Cardiac septum (tissue), 1 donor: ENCODE measurements around the gene ZNF672. TPM values are rescaled to one million over a fixed set of nuclear protein-coding genes. Genes with fewer than 3 reads are reported as not detected.

Source experiments
- DNase-seq: peaks from one replicate; pipeline ENCODE4 v3.0.0-alpha.2; 2020; ENCODE audit warnings: low spot score
- intact Hi-C: fragments of 100-400 bp; cut with DNase I; formaldehyde crosslinking; loops from one replicate; pipeline ENCODE4 v1.14.0; 2022
- total RNA-seq: library from RNA; stranded (reverse); fragmentation: NEBNext Ultra II Directional; extraction: Animal tissue kit (Norgen Biotek cat#: 25700); gene quantifications from one replicate; pipeline ENCODE4 v1.2.1, GENCODE V29; 2021
- donor health status: DM: no; HTN: no; CAD: no.

Gene ZNF672
- total RNA-seq, 1 donor from 2014 or later = 40.7 TPM

DNA sequence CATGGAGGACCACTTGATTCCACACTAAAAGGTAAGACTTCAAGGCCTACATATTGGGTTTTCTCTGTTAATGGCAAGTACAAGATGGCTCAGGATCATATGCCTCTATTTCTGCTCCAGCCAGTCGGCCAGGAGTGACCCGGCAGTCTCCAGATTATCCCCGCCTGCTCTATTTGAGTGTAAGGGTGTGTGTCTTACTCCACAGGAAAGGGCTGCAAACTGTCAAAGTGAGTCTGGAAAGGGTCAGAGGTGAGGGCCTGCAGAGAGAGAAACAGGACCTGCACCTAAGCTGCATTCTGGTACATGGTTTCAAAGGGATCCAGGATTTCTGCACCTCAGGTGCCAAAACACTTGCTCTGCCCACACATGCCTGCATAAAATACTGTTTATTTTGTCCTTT, 11.6 kb downstream of the ZNF672 start:
- no peak for DNase-seq
- intact Hi-C loops = no loop called here

DNA sequence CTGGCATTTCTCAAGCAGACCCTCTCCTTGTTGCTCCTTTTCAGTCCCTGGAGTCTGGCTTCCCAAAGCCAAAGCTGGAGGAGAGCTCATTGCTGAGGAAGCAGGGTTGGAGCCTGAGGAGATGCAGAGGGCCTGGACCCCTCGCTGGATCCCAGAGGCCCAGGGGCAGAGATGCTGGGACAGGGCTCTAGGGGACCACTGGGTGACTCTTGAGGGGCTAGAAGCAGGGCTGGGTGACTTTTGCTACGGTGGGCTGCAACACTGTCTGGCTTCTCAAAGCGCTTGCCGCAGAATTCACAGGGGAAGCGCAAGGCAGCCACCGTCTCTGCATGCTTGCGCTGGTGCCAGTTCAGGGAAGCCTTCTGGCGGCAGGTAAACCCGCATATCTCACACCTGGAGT, 12.1 kb downstream of the ZNF672 start:
- intact Hi-C loops = no loop called here
- DNase-seq = no peak

DNA sequence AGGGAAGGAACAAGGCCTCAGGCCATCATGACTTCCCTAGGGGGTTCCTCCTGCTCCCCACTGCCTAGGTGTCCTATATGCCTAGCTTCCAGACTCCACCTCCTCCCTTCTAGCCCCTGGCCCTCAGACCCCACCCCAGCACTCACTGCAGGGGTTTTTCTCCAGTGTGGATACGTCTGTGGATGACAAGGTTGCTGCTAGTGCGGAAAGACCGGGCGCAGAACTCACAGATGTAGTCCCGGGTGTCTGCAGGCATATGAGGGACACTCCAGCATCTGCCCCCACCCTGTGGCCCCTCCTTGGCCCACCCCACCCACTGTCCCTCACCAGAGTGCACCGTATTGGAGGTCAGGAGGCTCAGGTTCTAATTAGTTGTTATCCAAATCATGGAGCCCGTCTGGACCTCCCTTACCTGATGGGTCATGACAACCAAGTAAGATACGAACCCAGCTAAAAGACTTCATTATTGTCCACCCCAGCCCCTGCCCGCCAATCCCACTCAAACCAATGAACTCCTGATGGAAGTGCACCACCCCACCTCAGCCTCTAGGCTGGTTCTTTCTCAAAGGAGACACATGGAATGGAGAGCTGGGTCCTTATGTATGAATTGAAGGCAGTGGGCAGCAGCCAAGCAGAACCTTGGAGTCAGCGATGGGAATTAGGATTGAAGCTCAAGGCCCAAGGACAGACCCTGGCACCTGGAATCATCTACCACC, 12.7 kb downstream of the ZNF672 start:
- intact Hi-C loops = no loop called here
- no peak for DNase-seq

DNA sequence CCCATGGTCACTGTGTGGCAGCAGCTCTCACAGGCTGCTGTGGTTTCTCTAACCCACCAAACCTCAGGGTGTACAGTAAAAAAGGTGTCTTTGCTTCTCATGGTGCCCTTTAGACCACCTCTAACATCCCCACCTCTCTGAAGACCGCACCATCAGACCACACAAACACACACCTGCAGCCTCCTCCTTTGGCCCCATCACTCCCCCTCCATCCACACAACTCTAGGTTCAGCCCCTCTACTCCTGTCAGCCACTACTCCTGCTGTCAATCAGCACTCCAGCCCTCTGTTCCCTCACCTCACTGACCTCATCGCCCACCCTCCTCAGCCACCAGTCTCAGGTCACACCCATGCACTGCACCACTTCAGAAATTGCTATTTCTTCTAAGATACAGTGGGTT, 13.4 kb downstream of the ZNF672 start:
- no peak for DNase-seq
- intact Hi-C loops = no loop called here

DNA sequence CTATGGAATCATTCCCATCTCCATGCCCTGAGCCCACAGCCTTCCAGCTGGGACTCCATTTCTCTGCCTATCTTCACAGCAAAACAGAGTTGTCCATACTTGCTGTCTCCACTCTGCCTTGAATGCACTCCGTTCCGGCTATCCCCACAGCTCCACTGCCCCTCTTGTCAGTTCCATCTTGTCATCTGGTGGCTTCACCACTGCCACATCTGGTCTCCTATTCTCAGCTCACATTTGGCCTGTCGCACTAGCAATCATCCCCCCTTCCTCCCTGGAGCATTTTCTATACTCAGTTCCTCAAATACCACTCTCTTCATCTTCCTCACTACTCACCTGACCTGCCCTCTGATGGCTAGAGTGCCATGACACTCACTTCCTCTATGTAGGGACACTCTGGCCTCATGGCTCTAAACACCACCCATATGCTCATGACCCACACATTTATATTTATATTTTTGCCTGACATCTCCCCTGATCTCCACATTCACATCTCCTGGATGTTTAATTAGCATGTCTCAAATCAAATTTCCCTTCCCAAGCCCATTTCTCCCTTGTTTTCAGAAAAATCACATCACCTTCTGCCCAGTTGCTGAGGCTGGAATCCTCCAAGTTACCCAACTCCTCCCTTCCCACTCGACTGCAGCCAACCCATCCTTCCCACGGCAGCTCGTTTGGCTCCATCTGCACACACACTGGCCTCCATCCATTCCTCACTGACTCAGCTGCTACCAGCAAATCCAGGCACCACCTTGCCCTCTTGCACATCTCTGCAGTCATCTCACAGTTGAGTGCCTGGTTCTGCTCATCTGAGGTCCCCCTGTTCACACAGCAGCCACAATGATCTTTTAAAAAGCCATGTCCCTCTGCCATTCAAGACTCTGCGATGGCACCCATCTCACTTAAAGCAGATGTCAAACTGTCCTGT, 14.7 kb downstream of the ZNF672 start:
- intact Hi-C loops = no loop called here
- DNase-seq = no peak

DNA sequence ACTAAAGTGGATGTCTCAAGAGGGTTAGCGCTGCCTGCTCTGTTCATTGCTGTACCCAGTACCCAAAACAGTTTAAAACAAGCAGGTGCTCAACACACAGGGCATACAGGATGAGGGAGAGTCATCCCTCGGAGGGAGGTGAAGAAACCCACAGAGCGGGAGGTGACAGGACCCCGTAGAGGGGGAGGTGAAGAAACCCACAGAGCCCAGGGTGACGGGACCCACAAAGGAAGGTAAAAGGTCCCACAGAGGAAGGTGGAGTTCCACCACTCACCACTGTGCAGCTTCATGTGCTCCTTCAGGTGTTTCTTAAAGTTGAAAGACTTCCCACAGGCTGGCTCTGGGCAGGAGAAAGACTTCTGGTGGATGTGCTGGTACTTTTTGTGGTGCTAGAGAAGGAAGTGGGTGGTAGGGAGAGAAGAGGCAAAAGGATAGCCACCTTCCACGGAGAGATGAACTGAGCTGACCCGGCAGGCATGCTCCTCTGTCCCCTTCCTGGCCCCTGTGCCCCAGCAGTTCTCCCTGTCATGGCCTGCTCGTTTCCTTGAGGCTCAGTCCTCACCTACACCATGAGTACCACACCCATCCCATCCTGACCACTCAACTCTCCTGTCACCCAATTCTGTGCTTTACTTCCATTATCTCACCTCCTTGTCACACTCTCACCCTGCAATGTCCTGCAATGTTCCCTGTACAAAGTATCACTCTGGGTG, 15.8 kb downstream of the ZNF672 start:
- intact Hi-C loops = no loop called here
- no peak for DNase-seq

DNA sequence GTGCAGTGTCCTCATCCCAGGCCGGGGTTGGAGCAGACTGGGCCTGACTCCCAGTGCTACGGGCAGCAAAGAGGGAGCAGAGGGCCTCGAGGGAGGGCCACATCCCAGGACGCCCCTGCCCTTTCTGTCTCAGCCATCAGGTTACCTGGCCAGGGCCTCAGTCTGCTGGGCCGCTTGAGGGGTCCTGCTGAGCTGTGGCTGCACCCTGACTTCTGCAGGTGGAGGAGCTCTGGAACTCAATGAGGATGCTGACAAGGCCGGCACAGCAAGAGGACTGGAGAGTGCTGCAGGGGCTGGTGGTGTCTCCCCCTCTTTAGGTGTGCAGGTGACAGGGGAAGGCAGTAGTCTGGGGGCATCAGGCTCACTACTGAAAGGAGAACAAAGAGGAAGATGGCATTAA, 17.6 kb downstream of the ZNF672 start:
- intact Hi-C loops = no loop called here
- no peak for DNase-seq

DNA sequence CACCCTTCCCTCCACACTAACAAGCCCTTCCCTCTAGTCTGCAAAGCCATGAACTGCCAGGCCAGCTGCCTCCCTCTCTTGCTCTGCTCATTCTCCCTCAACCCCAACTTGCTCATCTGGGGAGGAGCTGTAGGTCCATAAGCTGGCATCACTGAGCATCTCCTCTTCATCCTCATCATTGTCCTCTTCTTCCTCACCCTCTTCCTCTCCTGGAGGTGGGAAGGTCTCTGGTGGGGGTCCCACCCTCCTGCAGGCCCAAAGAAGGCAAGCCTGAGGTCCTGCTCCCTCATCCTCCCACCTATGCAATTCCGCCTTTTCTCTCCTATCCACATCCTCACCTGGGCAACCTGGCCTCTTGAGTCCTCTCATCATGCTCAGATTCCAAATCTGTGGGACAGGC, 18.2 kb downstream of the ZNF672 start:
- intact Hi-C loops = no loop called here
- no peak for DNase-seq

DNA sequence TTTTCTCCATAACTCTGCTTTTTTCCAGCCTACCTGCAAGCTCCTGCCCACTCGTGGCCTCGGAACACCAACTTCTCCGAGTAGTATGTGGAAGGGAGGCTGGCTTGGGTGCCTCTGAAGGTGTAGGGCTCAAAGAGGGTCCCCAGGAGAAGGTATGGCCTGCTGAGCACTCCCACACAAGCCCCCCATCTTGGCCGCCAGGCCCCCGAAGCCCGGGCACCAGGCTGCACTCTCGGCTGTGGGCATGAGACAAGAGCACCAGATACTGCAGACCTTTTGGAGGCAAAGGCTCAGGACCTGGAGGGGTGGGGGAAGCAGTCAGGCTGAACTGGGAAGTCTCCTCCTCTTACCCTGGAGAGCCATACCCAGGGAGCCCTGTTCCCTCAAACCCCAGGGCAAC, 19.2 kb downstream of the ZNF672 start:
- intact Hi-C loops = no loop called here
- DNase-seq = no peak

DNA sequence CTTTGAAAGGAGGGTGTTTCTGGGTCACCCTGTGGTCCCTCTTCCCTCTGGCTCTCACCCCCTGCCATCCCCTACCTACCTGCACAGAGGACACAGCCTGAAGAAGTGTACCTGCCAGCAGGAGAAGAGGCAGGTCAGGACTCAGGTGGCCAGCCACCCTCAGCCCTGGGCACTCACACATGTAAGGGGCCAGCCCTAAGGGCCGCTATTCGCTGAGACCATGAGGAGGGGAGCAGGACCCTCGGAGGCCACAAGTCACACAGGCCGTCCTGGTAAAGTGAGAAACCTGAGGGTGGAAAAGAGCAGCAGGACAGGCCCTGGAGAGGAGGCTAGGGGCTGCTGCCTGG, 19.7 kb downstream of the ZNF672 start:
- DNase-seq = no peak
- intact Hi-C loops = no loop called here

DNA sequence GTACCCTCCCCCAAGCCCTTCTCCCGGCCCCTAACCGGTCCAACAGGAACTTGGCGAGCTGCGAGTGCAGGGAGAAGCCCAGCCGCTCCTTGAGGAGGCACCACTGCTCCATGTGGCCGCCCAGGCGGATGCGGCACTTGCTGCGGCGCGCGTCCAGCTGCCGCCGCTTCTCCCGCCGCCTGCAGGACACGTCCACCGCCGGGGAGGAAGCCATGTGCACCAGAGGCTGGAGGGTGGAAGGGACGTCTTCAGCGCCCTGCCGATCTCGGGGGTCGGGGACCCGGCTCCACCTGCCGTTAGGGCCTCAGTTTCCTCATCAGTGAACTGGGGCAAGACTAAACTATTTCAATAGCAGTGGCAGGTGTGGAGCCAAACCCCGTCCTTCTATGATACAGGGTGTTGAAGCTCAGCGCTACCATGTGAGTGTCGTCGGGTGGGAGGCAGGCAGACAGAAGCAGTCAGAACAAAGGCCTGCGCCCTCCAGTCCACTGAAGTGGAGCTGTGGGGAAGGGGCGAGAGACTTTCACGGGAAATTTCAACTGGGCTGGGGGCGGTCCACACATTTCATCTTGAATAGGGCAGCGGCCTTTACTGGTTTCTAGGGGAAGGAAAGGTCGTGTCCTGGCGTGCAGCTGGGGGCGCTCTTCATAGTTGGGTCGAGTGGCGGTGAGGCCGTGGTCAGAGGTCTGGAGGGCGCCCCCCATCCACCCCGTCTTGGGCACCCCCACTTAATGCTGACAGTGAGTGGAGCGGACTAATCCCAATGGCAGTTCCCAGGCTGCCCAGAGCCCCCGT, 20.3 kb downstream of the ZNF672 start:
- intact Hi-C loops = no loop called here
- DNase-seq = no peak

DNA sequence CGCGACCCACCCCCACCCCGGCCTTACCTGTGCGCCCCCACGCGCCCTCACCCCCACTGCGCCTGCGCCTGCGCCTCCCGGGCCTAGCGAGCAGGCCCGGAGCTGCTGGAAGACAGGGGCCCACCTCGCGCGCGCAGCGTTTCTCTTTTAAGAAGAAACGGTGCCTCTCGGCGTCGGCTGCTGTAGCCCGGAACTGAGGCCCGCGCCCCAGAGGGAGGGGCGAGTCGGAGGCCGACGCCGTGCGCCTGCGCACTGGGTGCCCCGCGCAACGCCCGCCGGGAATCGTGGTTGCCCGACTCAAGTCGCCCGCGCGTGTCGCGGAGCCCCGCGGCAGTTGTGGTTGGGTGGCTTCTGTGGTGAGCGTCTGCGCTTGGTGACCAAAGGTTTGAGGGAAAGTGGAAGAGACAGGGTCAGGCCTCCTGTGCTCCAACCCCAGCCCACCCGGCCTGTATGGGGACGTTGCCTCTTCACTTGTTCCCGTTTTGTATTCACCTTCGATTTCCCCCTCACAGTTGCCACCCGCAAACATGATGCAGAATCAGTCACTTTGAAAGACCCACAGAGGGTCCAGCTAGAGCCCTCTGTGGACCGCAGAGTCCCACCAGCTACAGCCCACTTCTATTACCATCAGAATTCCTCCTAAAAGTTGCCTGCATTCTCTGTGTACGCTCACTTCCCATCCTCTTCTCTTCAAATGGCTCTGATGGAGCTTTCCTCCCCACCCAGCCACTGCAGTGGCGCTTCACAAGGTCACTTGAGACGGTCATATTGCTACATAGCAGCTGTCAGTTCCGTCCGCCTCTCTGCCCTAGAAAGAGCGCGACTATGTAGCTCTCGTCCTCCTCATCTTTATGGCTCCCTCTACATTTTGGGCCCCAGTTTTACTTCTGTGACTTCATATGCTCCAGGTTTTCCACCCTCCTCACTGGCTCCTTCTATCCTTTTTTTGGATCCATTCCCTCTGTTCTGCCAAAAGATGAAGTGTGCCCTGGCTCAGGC, 21.2 kb downstream of the ZNF672 start, which contains the start of gene ZNF692:
TSS of gene ZNF692 (minus strand) at position 195 of the 999 bp plus-strand sequence. CDS start 776 bp downstream, outside the sequence.
- intact Hi-C loops = loop anchor here (1.0 kb wide), 4 partner anchors 14 to 47 kb away; partner anchors contain the start of genes PGBD2 and ZNF672
- peak; percentile 99 for DNase-seq

DNA sequence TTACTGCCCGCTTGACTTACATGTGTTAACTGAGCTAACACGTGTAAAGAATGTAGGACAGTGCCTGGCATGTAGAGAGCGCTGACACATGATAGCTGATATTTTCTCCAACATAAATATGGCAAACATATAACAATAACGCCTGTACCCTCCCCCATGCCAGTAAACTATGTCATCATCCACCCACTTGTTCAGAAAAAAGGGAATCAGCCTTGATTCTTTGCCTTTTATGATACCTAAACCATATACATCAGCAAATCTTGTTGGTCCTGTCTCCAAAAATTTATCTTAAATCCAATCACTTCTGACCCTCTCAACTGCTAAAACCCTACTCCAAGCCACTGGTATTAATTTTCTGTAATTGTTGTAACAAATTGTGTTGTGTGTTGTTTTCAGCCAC, 22.0 kb downstream of the ZNF672 start:
- DNase-seq = no peak
- intact Hi-C loops = no loop called here

DNA sequence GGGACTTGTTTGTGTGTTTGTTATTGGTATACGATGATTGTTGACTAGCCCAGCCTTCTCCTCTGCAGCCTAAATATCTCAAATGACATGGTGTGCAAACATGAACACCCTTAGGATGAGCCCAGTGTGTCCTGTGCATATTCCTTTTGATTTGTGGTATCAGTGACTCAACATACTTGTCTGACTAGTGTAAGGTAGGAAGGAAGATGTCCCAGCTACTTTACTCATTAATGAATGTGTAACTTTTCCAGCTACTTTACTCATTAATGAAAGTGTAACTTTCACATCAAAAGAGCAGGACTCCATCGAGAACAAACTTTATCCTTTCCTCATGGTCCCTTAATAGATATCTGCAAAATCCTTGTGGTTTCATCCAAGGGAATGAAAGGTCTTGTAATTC, 23.6 kb downstream of the ZNF672 start:
- DNase-seq = no peak
- intact Hi-C loops = no loop called here

DNA sequence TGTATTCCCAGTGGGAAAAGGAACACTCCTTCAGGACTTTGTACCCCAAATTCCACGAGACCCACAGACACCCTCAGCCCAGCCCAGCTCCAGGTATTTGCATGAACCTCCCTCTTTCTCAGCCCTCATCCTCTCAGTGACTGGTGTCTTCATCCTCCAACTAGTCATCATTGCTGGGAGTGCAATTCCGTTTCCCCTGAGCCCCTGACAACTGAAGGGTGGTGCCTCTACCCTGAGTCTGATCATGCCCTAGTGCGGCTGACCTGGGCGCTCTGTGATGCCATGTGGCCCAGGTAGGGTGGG, 24.6 kb downstream of the ZNF672 start:
- intact Hi-C loops = no loop called here
- no peak for DNase-seq

DNA sequence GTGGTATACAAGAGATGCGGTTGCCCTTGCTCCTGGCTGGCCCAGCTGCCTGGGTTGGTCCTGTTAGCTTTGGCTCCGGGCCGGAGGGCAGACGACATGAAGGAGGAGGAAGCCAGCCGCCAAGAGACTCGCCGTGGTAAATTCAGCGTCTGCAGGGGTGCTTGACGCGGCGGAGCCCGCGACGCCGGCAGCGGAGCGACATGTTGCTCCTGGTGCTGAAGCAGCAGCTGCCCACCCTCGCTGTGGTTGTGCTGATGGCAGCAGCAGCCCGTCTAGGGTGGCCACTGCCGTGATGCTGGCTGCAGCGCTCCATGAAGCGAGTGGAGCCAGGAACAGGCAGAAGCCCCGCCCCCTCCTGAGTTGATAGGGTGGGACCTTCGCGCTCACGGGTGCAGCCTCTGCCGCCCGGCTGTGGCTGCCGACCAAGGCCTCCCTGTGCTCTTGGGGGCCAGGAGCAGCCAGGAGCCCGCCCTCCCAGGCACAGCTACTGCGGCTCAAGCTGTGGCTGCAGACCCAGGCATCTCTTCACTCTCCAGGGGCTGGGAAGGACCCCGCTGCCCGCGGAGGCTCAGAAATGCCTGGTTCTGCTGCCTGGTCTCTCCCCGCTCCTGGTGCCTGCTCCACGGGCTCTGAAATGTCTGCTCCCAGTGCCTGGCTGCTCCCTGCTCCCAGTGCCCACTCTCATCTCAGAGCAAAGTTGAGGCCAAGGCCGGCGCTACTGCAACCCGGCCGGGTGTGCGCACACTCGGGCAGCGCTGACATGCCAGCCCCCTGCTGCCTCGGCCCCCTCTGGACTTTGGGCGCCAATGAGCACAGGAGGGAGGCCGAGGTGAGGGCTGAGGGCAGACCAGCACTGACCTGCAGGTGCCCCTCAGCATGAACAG, 25.2 kb downstream of the ZNF672 start:
- DNase-seq = peak; percentile 94
- intact Hi-C loops = no loop called here

DNA sequence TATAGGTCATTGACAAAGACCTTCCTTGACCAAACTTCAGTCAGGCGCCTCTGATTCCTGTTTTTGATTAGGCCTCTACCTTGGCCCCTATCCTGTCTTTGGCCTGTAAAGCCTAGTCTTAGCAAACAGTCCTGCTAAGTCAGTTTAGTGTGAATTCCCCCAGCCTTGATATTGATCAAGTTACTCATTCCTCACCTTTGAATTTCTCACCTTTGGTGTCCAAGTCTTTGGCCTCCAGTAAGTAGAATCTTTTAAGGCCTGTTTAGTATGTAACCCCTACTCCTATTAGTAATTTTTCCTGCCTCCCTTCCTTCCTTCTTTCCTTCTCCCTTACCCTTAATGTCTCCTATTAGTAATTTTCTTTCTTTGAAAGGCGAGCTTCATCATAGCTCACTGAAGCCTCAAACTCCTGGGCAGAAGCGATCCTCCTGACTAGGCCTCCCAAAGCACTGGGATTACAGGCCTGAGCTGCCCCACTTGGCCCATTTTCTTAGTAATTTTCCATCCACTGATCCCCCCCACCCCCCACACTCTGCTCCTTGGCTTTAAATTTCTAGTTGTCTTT, 33.9 kb downstream of the ZNF672 start:
- intact Hi-C loops = no loop called here

More for the DNA sequence above, 33.9 kb downstream of the ZNF672 start:
- DNase-seq = no peak
